GM21576 (cell line): Measurements from ENCODE around the gene NHERF2.
A peak's percentile ranks its signal among the peaks of the same experiment; 100 is the strongest.

Source experiments
- ATAC-seq: cut with Tn5 transposase; IDR thresholded peaks from one replicate; pipeline ENCODE4 v1.9.1; 2021; ENCODE audit warnings: mild to moderate bottlenecking, moderate library complexity; ENCODE audit not compliant: unreplicated experiment

The NHERF2 gene

GRCh38 chr16:2039274-2040031, 12.8 kb downstream of the NHERF2 start:
- no peak for ATAC-seq

GRCh38 chr16:2040041-2040786, 13.5 kb downstream of the NHERF2 start:
- ATAC-seq = no peak

- ATAC-seq = no peak
Measured at GRCh38 chr16:2040787-2041522, 14.3 kb downstream of the NHERF2 start.

GRCh38 chr16:2042171-2042985, 15.7 kb downstream of the NHERF2 start:
- no peak for ATAC-seq

GRCh38 chr16:2042986-2043666, 16.4 kb downstream of the NHERF2 start:
- ATAC-seq = no peak

- ATAC-seq = no peak
Measured at GRCh38 chr16:2043667-2044451, 17.2 kb downstream of the NHERF2 start.

GRCh38 chr16:2044541-2044940, 17.8 kb downstream of the NHERF2 start:
- ATAC-seq = no peak

GRCh38 chr16:2045965-2046892, 19.5 kb downstream of the NHERF2 start:
- ATAC-seq = no peak

GRCh38 chr16:2046893-2047329, 20.2 kb downstream of the NHERF2 start:
- ATAC-seq = peak; percentile 2

GRCh38 chr16:2047330-2048115, 20.8 kb downstream of the NHERF2 start, which contains the start of the genes NTHL1 and TSC2:
Gene NTHL1, minus strand, starts transcription at chr16:2047834. Its CDS starts 11 bp downstream, at chr16:2047823.
Gene TSC2, plus strand, starts transcription at chr16:2047985. Its CDS starts 631 bp downstream, at chr16:2048616.
- peak; percentile 75 for ATAC-seq

- no peak for ATAC-seq
Measured at GRCh38 chr16:2048116-2048543, 21.4 kb downstream of the NHERF2 start.

GRCh38 chr16:2053211-2053610, 26.5 kb downstream of the NHERF2 start:
- no peak for ATAC-seq

- no peak for ATAC-seq
Measured at GRCh38 chr16:2053897-2054296, 27.2 kb downstream of the NHERF2 start.

GRCh38 chr16:2054543-2055245, 28.0 kb downstream of the NHERF2 start:
- ATAC-seq = no peak

GRCh38 chr16:2056077-2056476, 29.4 kb downstream of the NHERF2 start:
- ATAC-seq = no peak

- no peak for ATAC-seq
Measured at GRCh38 chr16:2056681-2057407, 30.1 kb downstream of the NHERF2 start.
